ENCODE results near the gene NMT1.

DNA sequence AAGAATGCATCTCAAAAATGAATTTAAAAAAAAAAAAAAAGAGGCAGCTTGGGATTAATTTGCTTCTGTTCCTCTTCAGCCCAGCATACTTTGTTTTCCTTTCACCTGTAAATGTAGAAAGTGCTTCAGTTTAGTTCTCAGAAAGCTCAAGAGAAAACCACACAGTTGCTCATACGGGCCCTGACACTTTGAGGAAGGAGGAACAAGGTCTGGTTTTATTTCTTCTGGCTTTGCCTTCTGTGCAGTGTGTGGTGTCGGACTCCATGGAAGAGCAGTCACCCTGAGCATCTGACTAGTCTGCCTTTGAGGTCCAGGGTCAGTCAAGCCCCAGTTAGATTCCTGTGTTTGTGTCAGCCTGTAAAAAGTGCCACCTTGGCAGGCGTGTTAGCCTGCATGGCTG is 27.6 kb downstream of the NMT1 start:
- TF ChIP-seq POLR2A (IDR thresholded peaks at IDR 0.05), result no peak
- TF ChIP-seq, protein P1, sequence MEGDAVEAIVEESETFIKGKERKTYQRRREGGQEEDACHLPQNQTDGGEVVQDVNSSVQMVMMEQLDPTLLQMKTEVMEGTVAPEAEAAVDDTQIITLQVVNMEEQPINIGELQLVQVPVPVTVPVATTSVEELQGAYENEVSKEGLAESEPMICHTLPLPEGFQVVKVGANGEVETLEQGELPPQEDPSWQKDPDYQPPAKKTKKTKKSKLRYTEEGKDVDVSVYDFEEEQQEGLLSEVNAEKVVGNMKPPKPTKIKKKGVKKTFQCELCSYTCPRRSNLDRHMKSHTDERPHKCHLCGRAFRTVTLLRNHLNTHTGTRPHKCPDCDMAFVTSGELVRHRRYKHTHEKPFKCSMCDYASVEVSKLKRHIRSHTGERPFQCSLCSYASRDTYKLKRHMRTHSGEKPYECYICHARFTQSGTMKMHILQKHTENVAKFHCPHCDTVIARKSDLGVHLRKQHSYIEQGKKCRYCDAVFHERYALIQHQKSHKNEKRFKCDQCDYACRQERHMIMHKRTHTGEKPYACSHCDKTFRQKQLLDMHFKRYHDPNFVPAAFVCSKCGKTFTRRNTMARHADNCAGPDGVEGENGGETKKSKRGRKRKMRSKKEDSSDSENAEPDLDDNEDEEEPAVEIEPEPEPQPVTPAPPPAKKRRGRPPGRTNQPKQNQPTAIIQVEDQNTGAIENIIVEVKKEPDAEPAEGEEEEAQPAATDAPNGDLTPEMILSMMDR (IDR thresholded peaks at IDR 0.05), result no peak
